HCT116 (cell line): ENCODE data around the gene KMT2D. TPM values are rescaled to one million over a fixed set of nuclear protein-coding genes. Genes with fewer than 3 reads are reported as not detected.

Experiments used
- ATAC-seq: fragments of 200-7000 bp; cut with Tn5 transposase; 2 replicates; pipeline ENCODE4 v1.9.1; 2020; ENCODE audit warnings: mild to moderate bottlenecking, moderate library complexity
- BruUV-seq: library from RNA; stranded (reverse); fragments of 400-500 nt; replicated peaks from 2 replicates; lab custom pipeline; 2021; lab: Mats Ljungman, UMichigan
- CTCF ChIA-PET: fragments of 300-600 bp; sonication (Branson Sonifier 250); formaldehyde crosslinking; loops from one replicate; lab custom pipeline; 2021; ENCODE audit warnings: antibody characterized with exemption; lab: Charles Lee
- POLR2A ChIA-PET: fragments of 300-600, 350-600 bp; sonication (Branson Sonifier 250); formaldehyde crosslinking; loops from one replicate; lab custom pipeline; 2021; ENCODE audit warnings: antibody characterized with exemption; lab: Charles Lee
- RAD21 ChIA-PET, 2 experiments: fragments of 300-600 bp; sonication (Branson Sonifier 250); formaldehyde crosslinking; loops; one replicate each; lab custom pipeline; 2023; ENCODE audit warnings: low total read pairs in 2 of 2; ENCODE audit not compliant: uncharacterized antibody in 2 of 2, unreplicated experiment in 2 of 2, low non-redundant PET in 1 of 2; lab: Charles Lee
- DNase-seq: peaks from one replicate; pipeline ENCODE4 v3.0.0-alpha.2; 2010; ENCODE audit warnings: low read depth, low spot score
- H2AFZ ChIP-seq: fragments of 200-600 bp; shearing (Covaris generic), sonication (generic); 2 replicates; pipeline ENCODE4 v1.6.1; 2017; ENCODE audit warnings: low read depth, mixed run types, mixed read lengths, antibody characterized with exemption, low read length; ENCODE audit not compliant: poor library complexity, severe bottlenecking
- H3K27ac ChIP-seq: 2 replicates; pipeline ENCODE4 v1.5.1; 2012; ENCODE audit warnings: low read depth, low read length
- H3K27me3 ChIP-seq: fragments of 200-600 bp; sonication (generic); 2 replicates; pipeline ENCODE4 v1.6.1; 2016; ENCODE audit warnings: mixed run types, low read length, mixed read lengths; ENCODE audit not compliant: insufficient read depth
- H3K36me3 ChIP-seq, 2 experiments: fragments of 200-500 bp in 1 of 2; fragments of 200-600 bp in 1 of 2; sonication (Bioruptor generic) in 1 of 2; sonication (generic) in 1 of 2; 2 replicates each; pipeline versions ENCODE4 v1.5.1 to v1.6.1; 2014 to 2016; ENCODE audit warnings: low read length in 2 of 2, inconsistent platforms in 1 of 2, mixed read lengths in 1 of 2, mixed run types in 1 of 2; ENCODE audit not compliant: insufficient read depth in 2 of 2, control insufficient read depth in 1 of 2
- H3K4me1 ChIP-seq, 2 experiments: fragments of 200-600 bp in 1 of 2; sonication (generic) in 1 of 2; 2 replicates each; pipeline versions ENCODE4 v1.5.1 to v1.6.1; 2012 to 2017; ENCODE audit warnings: low read length in 2 of 2, inconsistent platforms in 1 of 2, mild to moderate bottlenecking in 1 of 2, mixed read lengths in 1 of 2, mixed run types in 1 of 2, moderate library complexity in 1 of 2; ENCODE audit not compliant: insufficient read depth in 2 of 2, control insufficient read depth in 1 of 2
- H3K4me2 ChIP-seq: fragments of 200-600 bp; sonication (generic); 2 replicates; pipeline ENCODE4 v1.6.1; 2017; ENCODE audit warnings: mixed run types, low read length, mixed read lengths
- H3K4me3 ChIP-seq, 2 experiments: fragments of 200-600 bp in 1 of 2; sonication (generic) in 1 of 2; replicated peaks in 1 of 2; 2 replicates each; pipeline ENCODE4 v1.5.1; 2011 to 2016; ENCODE audit warnings: low read length in 2 of 2, control low read depth in 1 of 2, low read depth in 1 of 2, mild to moderate bottlenecking in 1 of 2, mixed read lengths in 1 of 2, mixed run types in 1 of 2
- H3K79me2 ChIP-seq: fragments of 200-600 bp; sonication (generic); 2 replicates; pipeline ENCODE4 v1.6.1; 2017; ENCODE audit warnings: mild to moderate bottlenecking, mixed run types, low read length, moderate library complexity, mixed read lengths; ENCODE audit not compliant: insufficient read depth
- H3K9ac ChIP-seq: fragments of 200-600 bp; sonication (generic); 2 replicates; pipeline ENCODE4 v1.6.1; 2016; ENCODE audit warnings: low read length, mixed read lengths
- H3K9me2 ChIP-seq: fragments of 200-600 bp; sonication (generic), shearing (Covaris generic); 2 replicates; pipeline ENCODE4 v1.6.1; 2017; ENCODE audit warnings: mixed run types, mild to moderate bottlenecking, moderate library complexity; ENCODE audit not compliant: insufficient read depth
- H3K9me3 ChIP-seq, 2 experiments: fragments of 200-500 bp in 1 of 2; fragments of 200-600 bp in 1 of 2; sonication (Bioruptor generic) in 1 of 2; sonication (generic) in 1 of 2; 2 replicates each; pipeline ENCODE4 v1.6.1; 2014 to 2017; ENCODE audit warnings: low read length in 2 of 2, mixed read lengths in 2 of 2, inconsistent platforms in 1 of 2, low read depth in 1 of 2, mild to moderate bottlenecking in 1 of 2, mixed run types in 1 of 2, moderate library complexity in 1 of 2; ENCODE audit not compliant: control insufficient read depth in 1 of 2, insufficient read depth in 1 of 2
- H4K20me1 ChIP-seq: fragments of 200-600 bp; sonication (generic), shearing (Covaris generic); 2 replicates; pipeline ENCODE4 v1.6.1; 2017; ENCODE audit warnings: mixed run types, mild to moderate bottlenecking, moderate library complexity; ENCODE audit not compliant: insufficient read depth
- CBX3 ChIP-seq: IDR thresholded peaks from 2 replicates; pipeline ENCODE4 v1.6.1; 2012; ENCODE audit warnings: low read depth
- CEBPB ChIP-seq: IDR thresholded peaks from 2 replicates; pipeline ENCODE4 v1.6.1; 2012; ENCODE audit warnings: low read depth
- POLR2AphosphoS5 ChIP-seq: IDR thresholded peaks from 2 replicates; pipeline ENCODE4 v1.6.1; 2011; ENCODE audit warnings: mild to moderate bottlenecking, low read depth, low read length, moderate library complexity
- SP1 ChIP-seq: IDR thresholded peaks from 2 replicates; pipeline ENCODE4 v1.6.1; 2012; ENCODE audit warnings: low read depth
- SRF ChIP-seq: IDR thresholded peaks from 2 replicates; pipeline ENCODE4 v1.6.1; 2012; ENCODE audit warnings: low read depth
- YY1 ChIP-seq: IDR thresholded peaks from 2 replicates; pipeline ENCODE4 v1.6.1; 2011; ENCODE audit warnings: low read length, low read depth, moderate library complexity, mild to moderate bottlenecking; ENCODE audit not compliant: insufficient replicate concordance; ENCODE audit errors: extremely low read depth
- ZFX ChIP-seq: fragments of 450-650 bp; IDR thresholded peaks from 2 replicates; pipeline ENCODE4 v1.6.1; 2017
- intact Hi-C: fragments of 100-400 bp; cut with micrococcal nuclease; formaldehyde crosslinking; loops from 2 replicates; pipeline ENCODE4 v1.10.0; 2022
- total RNA-seq: library from RNA; stranded (reverse); gene quantifications from one replicate; pipeline ENCODE4 v1.2.1, GENCODE V29; 2021; ENCODE audit not compliant: unreplicated experiment
- TF ChIP-seq, protein P1 (sequence below): IDR thresholded peaks from 2 replicates; pipeline ENCODE4 v1.6.1; 2012
- TF ChIP-seq, protein P2 (sequence below): IDR thresholded peaks from 2 replicates; pipeline ENCODE4 v1.6.1; 2012; ENCODE audit warnings: low read depth

KMT2D gene
- total RNA-seq, 1 experiment from 2014 or later = 71.3 TPM

- H3K27ac ChIP-seq = no peak overlapping the region
- peaks cover 14% of the 10 kb centered on the region; the same call in 1 of the 2 replicates for H3K79me2 ChIP-seq
- intact Hi-C loops = no loop called here
- ATAC-seq (no peak), DNase-seq (no peak)
- no peaks in the 10 kb centered on the region for H3K4me1 ChIP-seq
- RAD21 ChIA-PET = no interaction called here
- CTCF ChIA-PET = interaction anchor here (2.5 kb wide), 1 partner anchor 18 kb away, joined by 7 read pairs; no protein-coding TSS in a partner anchor
- no peaks in the 10 kb centered on the region for H4K20me1 ChIP-seq
- H3K9ac ChIP-seq = no peak overlapping the region
- H2AFZ ChIP-seq = no peak overlapping the region
- TF ChIP-seq YY1 (no peak), CEBPB (no peak), SRF (no peak), SP1 (no peak)
- peaks cover 47 to 66% of the 10 kb centered on the region in 2 experiments for H3K36me3 ChIP-seq
- BruUV-seq = no TSS peak
- POLR2A ChIA-PET = no interaction called here
- H3K9me2 ChIP-seq = no peaks in the 10 kb centered on the region
- no peak overlapping the region for H3K4me3 ChIP-seq
- no peak overlapping the region for H3K4me2 ChIP-seq
- H3K27me3 ChIP-seq = no peaks in the 10 kb centered on the region
- H3K9me3 ChIP-seq = no peaks in the 10 kb centered on the region
These were observed 34.5 kb downstream of the KMT2D start for GRCh38 chr12:49026101-49026500.

GRCh38 chr12:49025463-49025862 lies 35.1 kb downstream of the KMT2D start:
- Histone ChIP-seq H3K27ac (no peak overlapping the region), H2AFZ (no peak overlapping the region), H3K4me1 (no peaks in the 10 kb centered on the region; a peak in 1 of 4 replicates), H3K9ac (no peak overlapping the region), H3K36me3 (peaks cover 47 to 60% of the 10 kb centered on the region in 2 experiments), H3K27me3 (no peaks in the 10 kb centered on the region), H3K79me2 (peaks cover 14% of the 10 kb centered on the region; the same call in 1 of the 2 replicates), H3K9me3 (no peaks in the 10 kb centered on the region), H3K4me2 (no peak overlapping the region), H4K20me1 (no peaks in the 10 kb centered on the region), H3K4me3 (no peak overlapping the region), H3K9me2 (no peaks in the 10 kb centered on the region)
- TF ChIP-seq POLR2AphosphoS5 (no peak), CBX3 (no peak), SP1 (no peak), ZFX (no peak)
- TF ChIP-seq, protein P1, sequence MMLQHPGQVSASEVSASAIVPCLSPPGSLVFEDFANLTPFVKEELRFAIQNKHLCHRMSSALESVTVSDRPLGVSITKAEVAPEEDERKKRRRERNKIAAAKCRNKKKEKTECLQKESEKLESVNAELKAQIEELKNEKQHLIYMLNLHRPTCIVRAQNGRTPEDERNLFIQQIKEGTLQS = no peak
- TF ChIP-seq, protein P2, sequence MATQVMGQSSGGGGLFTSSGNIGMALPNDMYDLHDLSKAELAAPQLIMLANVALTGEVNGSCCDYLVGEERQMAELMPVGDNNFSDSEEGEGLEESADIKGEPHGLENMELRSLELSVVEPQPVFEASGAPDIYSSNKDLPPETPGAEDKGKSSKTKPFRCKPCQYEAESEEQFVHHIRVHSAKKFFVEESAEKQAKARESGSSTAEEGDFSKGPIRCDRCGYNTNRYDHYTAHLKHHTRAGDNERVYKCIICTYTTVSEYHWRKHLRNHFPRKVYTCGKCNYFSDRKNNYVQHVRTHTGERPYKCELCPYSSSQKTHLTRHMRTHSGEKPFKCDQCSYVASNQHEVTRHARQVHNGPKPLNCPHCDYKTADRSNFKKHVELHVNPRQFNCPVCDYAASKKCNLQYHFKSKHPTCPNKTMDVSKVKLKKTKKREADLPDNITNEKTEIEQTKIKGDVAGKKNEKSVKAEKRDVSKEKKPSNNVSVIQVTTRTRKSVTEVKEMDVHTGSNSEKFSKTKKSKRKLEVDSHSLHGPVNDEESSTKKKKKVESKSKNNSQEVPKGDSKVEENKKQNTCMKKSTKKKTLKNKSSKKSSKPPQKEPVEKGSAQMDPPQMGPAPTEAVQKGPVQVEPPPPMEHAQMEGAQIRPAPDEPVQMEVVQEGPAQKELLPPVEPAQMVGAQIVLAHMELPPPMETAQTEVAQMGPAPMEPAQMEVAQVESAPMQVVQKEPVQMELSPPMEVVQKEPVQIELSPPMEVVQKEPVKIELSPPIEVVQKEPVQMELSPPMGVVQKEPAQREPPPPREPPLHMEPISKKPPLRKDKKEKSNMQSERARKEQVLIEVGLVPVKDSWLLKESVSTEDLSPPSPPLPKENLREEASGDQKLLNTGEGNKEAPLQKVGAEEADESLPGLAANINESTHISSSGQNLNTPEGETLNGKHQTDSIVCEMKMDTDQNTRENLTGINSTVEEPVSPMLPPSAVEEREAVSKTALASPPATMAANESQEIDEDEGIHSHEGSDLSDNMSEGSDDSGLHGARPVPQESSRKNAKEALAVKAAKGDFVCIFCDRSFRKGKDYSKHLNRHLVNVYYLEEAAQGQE = no peak
- ChIA-PET RAD21 (no interaction called here), POLR2A (no interaction called here), CTCF (no interaction called here)
- BruUV-seq = no TSS peak
- ATAC-seq (no peak), DNase-seq (no peak)
- intact Hi-C loops = no loop called here
